NCI-H187 (cell line): ENCODE measurements around the gene CNTD1.
"Not testable (repeated sequence)": the region's sequence is repeated elsewhere in the genome, so short reads cannot be mapped to it uniquely, and the experiment has no call there.

Source experiments
- DNase-seq, 2 experiments: peaks; one replicate each; lab custom pipeline; 2025; lab: John Stamatoyannopoulos, UW

Gene CNTD1

DNA sequence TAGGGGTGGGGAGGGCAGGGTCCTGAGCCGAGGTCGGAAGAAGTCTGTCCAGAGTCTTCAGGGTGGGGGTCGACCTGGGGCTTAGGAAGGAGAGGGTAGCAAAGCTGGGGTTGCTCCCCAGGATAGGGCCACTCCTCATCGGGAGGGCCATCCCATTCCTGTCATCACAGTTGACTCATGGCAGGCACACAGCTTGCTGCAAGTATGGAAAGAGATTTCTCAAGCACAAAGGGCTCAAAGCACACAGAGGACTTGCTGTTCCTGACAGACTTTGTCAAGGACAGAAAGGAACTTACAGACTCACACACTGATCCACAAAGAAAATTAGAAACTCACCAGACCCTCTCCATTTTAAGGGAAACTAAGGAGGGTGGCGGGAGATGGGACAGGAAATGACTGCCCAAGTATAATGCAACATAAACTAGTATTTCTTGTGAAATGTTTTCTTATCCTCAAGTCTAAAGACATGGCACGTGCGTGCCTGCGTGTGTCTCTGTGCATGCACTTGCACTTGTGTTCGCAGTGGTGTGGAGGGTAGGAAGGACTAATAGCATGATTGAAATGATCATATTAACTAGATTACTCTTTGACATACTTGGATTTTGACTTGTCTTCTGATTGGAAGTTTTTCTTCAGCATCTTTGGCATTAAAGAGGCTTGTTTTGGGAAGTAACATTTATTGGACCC, 48.1 kb downstream of the CNTD1 start:
- DNase-seq, result no peak

DNA sequence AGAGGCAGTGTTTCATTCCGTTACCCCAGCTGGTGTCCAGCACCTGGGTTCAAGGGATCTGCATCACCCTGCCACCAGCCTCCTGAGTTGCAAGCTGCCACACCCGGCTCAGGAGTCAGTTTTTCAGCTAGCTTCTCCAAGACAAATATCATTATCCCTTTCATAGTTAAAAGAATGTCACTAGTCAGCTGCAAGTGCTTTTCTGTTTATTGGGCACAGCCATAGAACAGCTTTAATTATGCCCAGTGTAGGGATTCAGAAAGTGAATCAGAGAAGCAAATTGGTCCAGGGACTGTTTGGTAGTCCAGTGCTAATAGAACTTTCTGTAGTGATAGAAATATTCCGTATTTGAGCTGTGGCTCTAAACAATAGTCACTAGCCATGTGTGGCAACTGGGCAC, 49.4 kb downstream of the CNTD1 start:
- no peak for DNase-seq

DNA sequence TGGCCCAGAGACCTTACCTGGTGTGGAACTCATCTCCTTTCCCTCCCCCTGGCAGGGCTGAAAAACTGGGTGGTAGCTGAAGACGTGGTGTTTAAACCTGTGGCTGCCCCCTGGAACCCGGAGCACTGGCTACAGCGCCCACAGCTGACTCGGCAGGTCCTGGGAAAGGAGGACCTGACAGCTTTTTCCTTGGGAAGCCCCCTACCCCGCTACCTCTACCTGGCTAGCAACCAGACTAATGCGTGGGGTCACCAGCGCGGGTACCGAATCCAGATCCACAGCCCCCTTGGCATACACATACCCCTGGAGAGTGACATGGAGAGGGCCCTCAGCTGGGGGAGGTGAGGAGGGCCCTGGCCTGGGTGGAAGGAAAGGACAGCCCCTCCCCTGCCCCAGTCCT, 50.4 kb downstream of the CNTD1 start:
- no peak for DNase-seq

DNA sequence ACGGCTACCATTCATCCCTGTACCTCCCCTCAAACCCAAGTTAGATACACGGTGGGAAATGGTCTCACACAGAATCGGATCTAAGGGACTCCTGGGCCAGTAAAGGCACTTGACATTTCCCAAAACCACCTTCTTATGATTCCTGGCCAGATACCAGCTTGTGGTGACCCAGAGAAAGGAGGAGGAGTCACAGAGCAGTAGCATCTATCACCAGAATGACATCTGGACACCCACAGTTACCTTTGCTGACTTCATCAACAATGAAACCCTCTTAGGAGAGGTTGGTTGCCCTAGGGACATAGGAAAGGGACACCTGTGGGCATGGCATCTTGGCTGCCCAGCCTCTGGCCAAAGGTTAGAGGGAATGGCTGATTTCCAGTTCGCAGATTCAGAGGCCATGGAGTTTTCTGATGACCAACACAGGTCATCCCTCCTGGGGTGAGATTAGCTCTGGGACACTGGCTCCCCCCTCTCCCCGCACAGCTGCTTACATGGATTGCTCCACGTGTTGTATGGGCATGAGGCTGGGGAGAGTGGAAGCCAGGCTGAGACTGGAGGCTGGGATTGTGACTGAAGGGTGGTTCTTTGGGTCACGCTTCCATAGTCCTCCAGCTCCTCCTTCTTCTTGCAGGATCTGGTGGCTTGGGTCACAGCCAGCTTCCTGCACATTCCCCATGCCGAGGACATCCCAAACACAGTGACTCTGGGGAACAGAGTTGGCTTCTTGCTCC, 51.0 kb downstream of the CNTD1 start:
- no peak for DNase-seq

DNA sequence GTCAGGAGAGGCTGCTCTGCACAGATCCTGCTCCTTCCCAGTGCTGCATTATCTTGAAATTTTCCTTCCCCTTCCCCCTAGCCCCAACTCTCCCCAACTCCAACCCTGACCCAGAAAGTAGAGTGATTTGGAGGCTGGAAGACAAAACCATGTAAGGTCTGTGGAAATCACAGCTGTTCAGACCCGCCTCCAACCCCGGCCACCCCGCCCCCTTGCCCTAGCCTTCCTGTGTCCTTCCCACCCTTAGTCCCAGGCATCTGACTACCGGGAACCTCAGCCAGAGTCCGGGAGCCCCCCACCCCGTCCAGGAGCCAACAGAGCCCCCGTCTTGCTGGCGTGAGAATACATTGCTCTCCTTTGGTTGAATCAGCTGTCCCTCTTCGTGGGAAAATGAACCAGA, 52.3 kb downstream of the CNTD1 start, which contains the start of gene AOC3:
Gene AOC3, plus strand, starts transcription at position 246 of the 400 bp plus-strand sequence. Its CDS starts 145 bp downstream, at position 391.
- DNase-seq, result no peak

DNA sequence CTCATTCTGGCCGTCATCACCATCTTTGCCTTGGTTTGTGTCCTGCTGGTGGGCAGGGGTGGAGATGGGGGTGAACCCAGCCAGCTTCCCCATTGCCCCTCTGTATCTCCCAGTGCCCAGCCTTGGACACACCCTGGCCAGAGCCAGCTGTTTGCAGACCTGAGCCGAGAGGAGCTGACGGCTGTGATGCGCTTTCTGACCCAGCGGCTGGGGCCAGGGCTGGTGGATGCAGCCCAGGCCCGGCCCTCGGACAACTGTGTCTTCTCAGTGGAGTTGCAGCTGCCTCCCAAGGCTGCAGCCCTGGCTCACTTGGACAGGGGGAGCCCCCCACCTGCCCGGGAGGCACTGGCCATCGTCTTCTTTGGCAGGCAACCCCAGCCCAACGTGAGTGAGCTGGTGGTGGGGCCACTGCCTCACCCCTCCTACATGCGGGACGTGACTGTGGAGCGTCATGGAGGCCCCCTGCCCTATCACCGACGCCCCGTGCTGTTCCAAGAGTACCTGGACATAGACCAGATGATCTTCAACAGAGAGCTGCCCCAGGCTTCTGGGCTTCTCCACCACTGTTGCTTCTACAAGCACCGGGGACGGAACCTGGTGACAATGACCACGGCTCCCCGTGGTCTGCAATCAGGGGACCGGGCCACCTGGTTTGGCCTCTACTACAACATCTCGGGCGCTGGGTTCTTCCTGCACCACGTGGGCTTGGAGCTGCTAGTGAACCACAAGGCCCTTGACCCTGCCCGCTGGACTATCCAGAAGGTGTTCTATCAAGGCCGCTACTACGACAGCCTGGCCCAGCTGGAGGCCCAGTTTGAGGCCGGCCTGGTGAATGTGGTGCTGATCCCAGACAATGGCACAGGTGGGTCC, 52.9 kb downstream of the CNTD1 start:
- not testable (repeated sequence) for DNase-seq

DNA sequence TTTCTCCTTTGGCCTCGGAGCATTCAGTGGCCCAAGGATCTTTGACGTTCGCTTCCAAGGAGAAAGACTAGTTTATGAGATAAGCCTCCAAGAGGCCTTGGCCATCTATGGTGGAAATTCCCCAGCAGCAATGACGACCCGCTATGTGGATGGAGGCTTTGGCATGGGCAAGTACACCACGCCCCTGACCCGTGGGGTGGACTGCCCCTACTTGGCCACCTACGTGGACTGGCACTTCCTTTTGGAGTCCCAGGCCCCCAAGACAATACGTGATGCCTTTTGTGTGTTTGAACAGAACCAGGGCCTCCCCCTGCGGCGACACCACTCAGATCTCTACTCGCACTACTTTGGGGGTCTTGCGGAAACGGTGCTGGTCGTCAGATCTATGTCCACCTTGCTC, 53.7 kb downstream of the CNTD1 start:
- no peak for DNase-seq

DNA sequence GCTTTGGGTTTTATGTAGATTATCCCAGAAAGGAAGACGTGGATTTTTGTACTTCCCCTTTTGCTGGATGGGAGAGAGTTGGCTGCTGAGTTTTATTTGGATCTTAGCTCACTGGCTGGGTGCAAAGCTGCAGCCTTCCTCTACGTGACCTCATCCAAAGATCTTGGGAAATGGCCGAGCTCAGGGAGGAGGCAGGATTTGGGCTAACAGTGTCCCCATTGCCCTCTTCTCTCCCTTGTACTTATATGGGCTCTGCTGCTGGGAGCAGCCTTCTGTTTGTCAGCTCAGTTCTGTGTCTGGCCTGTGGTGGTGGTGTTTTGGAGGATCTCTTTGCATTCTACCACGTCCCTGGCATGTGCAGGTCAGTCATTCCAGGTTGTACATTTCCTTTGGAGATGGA, 54.3 kb downstream of the CNTD1 start:
- DNase-seq, result no peak

DNA sequence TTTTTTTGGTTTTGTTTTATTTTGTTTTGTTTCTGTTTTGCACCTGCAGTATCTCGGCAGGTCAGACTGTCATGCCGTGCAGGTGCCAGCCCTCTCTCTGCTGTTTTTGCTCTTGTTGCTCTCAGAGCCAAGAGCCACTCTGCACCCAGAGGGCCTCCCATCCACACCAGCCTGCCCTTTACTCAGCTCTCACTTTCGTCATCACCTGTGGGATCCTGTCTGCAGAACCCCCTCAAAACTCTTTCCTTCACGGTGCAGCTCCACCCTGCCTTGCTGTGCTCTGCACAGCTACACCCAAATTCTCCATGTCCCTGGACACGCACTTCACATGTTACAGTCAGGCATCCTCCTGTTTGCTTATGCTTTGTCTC, 54.9 kb downstream of the CNTD1 start:
- DNase-seq, result no peak

DNA sequence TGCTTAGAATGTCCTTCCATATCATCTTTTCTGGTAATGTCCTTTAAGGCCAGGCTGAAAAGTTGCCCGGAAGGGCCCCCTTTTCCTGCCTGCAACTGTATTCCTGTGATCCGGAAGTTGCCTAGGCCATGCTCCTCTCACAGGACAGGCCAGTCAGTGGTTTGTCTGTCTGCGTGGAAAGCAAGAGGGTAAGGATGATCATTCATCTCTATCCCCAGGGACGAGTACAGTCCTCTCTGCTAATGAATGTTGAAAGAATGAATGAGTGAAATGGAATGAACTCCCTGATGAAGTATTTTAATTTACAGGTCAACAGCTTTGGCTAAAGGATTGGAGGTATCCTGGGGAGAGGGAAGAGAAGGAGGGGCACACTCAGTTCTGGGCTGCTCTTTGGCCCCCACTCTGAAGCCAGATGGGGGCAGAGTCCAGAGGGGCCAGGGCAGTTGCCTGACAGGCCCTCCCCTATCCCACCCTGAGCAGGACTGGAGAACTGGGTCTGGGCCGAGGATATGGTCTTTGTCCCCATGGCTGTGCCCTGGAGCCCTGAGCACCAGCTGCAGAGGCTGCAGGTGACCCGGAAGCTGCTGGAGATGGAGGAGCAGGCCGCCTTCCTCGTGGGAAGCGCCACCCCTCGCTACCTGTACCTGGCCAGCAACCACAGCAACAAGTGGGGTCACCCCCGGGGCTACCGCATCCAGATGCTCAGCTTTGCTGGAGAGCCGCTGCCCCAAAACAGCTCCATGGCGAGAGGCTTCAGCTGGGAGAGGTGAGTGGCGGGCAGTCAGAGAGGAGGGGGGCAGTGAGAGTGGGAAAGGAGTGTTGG, 55.5 kb downstream of the CNTD1 start:
- no peak for DNase-seq

DNA sequence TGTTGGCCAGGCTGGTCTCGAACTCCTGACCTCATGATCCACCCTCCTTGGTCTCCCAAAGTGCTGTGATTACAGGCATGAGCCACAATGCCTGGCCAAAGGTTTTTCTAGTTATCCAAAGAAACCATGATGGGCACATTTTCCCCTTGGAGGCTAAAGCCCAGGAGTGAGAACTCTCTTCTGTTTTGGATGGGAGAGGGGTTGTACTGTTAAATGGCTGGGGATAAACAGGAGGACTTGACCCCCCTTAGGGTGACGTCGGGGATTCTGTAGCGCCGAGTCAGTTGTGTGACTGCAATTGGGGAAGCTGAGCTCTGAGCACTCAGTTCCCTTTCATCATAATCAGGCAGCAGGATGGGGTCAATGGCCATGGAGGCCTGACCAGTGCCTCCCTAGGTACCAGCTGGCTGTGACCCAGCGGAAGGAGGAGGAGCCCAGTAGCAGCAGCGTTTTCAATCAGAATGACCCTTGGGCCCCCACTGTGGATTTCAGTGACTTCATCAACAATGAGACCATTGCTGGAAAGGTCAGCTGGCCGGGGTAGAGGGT, 56.5 kb downstream of the CNTD1 start:
- no peak for DNase-seq

DNA sequence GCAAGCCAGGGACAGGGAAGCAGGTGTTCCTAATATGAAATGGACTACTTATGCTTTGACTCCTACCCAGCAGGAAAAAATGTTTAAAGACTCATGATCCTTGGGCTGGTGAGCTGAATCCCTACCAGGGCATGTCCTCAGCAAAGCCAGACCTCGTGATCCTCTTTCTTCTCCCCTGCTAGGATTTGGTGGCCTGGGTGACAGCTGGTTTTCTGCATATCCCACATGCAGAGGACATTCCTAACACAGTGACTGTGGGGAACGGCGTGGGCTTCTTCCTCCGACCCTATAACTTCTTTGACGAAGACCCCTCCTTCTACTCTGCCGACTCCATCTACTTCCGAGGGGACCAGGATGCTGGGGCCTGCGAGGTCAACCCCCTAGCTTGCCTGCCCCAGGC, 57.4 kb downstream of the CNTD1 start:
- DNase-seq, result not testable (repeated sequence)

DNA sequence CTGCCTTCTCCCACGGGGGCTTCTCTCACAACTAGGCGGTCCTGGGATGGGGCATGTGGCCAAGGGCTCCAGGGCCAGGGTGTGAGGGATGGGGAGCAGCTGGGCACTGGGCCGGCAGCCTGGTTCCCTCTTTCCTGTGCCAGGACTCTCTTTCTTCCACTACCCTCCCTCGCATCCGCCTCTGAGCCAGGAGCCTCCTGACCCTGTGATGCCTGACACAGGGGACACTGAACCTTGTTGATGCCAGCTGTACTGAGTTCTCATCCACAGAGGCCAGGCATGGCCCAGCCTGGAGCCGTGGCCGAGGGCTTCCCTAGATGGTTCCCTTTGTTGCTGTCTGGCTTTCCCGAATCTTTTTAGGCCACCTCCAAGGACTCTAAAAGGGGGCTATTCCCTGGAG, 57.9 kb downstream of the CNTD1 start:
- DNase-seq, result not testable (repeated sequence)

DNA sequence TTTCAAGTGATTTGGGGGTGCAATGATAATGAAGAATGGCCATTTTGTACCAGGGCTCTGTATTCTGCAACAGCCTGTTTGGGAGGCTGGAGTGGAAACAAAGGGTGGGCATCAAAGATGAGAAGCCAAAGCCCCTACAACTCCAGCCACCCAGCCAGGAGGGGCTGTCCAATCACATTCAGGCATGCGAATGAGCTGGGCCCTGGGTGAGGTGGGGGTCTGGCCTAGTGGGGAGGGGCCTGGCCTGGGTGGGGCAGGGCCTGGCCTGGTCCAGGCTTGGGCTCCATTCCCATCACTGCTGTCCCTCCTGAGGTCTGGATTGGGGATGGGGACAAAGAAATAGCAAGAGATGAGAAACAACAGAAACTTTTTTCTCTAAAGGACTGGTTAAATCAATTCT, 58.7 kb downstream of the CNTD1 start:
- DNase-seq, result no peak
